Breast epithelium (tissue), 3 donors: ENCODE measurements around the gene CPT2.

Source experiments
- CTCF ChIP-seq, 3 donors: fragments of 450-650 bp; IDR thresholded peaks; one replicate each; pipeline ENCODE4 v1.5.1; 2016 to 2017; ENCODE audit warnings: antibody characterized with exemption in 3 of 3, mild to moderate bottlenecking in 3 of 3, moderate library complexity in 3 of 3
- POLR2A ChIP-seq: fragments of 450-650 bp; IDR thresholded peaks from one replicate; pipeline ENCODE4 v1.6.1; 2016; ENCODE audit warnings: antibody characterized with exemption, mild to moderate bottlenecking, moderate library complexity

GRCh38 chr1:53189061-53189460 is 7.6 kb upstream of the CPT2 start:
- TF ChIP-seq CTCF (IDR thresholded peaks at IDR 0.05) (no peak), POLR2A (no peak)
